K562 (cell line): ENCODE results near the gene ZC3H7B. TPM values are rescaled to one million over a fixed set of nuclear protein-coding genes. Genes with fewer than 3 reads are reported as not detected.

Source experiments
- NFRKB ChIP-seq: fragments of 450-650 bp; IDR thresholded peaks from 2 replicates; pipeline ENCODE4 v1.6.1; 2016; ENCODE audit warnings: low read depth
- polyA plus RNA-seq, 8 experiments: library from polyadenylated mRNA; depleted of rRNA in 4 of 8; stranded (reverse) in 5 of 8; unstranded in 3 of 8; fragments of >200 nt; fragmentation: Nextera tagmentation in 2 of 8; fragmentation: Illumina TruSeq in 1 of 8; extraction: Ambion mirVana in 2 of 8; extraction: Trizol in 1 of 8; gene quantifications; 2 replicates each; pipeline versions ENCODE4 v1.2.1 to v1.2.3, GENCODE V29; 2011 to 2014; ENCODE audit warnings: inconsistent platforms in 1 of 8, missing spikeins in 1 of 8
- total RNA-seq, 7 experiments: library from RNA; depleted of rRNA in 6 of 7; stranded (reverse); fragments of >200 nt in 6 of 7; fragmentation: Illumina TruSeq in 2 of 7; extraction: Trizol in 2 of 7; gene quantifications; 2 replicates each; pipeline versions ENCODE4 v1.2.1 to v1.2.3, GENCODE V29; 2011 to 2021; ENCODE audit warnings: low replicate concordance in 1 of 7
- TF ChIP-seq, protein P1 (sequence below): fragments of 450-650 bp; IDR thresholded peaks from 2 replicates; pipeline ENCODE4 v1.6.1; 2016; ENCODE audit warnings: mild to moderate bottlenecking, moderate library complexity
- TF ChIP-seq, protein P2 (sequence below): fragments of 250-450 bp; sonication (Bioruptor Pico); IDR thresholded peaks from 2 replicates; pipeline ENCODE4 v1.4.0; 2020

The ZC3H7B gene
- total and polyA plus RNA-seq, 9 of the 15 experiments (the other 6 are each of a cell fraction or from before 2014, with no cell fraction given) = 0.07 to 49.8 (median 26.8) TPM

- TF ChIP-seq, protein P1, sequence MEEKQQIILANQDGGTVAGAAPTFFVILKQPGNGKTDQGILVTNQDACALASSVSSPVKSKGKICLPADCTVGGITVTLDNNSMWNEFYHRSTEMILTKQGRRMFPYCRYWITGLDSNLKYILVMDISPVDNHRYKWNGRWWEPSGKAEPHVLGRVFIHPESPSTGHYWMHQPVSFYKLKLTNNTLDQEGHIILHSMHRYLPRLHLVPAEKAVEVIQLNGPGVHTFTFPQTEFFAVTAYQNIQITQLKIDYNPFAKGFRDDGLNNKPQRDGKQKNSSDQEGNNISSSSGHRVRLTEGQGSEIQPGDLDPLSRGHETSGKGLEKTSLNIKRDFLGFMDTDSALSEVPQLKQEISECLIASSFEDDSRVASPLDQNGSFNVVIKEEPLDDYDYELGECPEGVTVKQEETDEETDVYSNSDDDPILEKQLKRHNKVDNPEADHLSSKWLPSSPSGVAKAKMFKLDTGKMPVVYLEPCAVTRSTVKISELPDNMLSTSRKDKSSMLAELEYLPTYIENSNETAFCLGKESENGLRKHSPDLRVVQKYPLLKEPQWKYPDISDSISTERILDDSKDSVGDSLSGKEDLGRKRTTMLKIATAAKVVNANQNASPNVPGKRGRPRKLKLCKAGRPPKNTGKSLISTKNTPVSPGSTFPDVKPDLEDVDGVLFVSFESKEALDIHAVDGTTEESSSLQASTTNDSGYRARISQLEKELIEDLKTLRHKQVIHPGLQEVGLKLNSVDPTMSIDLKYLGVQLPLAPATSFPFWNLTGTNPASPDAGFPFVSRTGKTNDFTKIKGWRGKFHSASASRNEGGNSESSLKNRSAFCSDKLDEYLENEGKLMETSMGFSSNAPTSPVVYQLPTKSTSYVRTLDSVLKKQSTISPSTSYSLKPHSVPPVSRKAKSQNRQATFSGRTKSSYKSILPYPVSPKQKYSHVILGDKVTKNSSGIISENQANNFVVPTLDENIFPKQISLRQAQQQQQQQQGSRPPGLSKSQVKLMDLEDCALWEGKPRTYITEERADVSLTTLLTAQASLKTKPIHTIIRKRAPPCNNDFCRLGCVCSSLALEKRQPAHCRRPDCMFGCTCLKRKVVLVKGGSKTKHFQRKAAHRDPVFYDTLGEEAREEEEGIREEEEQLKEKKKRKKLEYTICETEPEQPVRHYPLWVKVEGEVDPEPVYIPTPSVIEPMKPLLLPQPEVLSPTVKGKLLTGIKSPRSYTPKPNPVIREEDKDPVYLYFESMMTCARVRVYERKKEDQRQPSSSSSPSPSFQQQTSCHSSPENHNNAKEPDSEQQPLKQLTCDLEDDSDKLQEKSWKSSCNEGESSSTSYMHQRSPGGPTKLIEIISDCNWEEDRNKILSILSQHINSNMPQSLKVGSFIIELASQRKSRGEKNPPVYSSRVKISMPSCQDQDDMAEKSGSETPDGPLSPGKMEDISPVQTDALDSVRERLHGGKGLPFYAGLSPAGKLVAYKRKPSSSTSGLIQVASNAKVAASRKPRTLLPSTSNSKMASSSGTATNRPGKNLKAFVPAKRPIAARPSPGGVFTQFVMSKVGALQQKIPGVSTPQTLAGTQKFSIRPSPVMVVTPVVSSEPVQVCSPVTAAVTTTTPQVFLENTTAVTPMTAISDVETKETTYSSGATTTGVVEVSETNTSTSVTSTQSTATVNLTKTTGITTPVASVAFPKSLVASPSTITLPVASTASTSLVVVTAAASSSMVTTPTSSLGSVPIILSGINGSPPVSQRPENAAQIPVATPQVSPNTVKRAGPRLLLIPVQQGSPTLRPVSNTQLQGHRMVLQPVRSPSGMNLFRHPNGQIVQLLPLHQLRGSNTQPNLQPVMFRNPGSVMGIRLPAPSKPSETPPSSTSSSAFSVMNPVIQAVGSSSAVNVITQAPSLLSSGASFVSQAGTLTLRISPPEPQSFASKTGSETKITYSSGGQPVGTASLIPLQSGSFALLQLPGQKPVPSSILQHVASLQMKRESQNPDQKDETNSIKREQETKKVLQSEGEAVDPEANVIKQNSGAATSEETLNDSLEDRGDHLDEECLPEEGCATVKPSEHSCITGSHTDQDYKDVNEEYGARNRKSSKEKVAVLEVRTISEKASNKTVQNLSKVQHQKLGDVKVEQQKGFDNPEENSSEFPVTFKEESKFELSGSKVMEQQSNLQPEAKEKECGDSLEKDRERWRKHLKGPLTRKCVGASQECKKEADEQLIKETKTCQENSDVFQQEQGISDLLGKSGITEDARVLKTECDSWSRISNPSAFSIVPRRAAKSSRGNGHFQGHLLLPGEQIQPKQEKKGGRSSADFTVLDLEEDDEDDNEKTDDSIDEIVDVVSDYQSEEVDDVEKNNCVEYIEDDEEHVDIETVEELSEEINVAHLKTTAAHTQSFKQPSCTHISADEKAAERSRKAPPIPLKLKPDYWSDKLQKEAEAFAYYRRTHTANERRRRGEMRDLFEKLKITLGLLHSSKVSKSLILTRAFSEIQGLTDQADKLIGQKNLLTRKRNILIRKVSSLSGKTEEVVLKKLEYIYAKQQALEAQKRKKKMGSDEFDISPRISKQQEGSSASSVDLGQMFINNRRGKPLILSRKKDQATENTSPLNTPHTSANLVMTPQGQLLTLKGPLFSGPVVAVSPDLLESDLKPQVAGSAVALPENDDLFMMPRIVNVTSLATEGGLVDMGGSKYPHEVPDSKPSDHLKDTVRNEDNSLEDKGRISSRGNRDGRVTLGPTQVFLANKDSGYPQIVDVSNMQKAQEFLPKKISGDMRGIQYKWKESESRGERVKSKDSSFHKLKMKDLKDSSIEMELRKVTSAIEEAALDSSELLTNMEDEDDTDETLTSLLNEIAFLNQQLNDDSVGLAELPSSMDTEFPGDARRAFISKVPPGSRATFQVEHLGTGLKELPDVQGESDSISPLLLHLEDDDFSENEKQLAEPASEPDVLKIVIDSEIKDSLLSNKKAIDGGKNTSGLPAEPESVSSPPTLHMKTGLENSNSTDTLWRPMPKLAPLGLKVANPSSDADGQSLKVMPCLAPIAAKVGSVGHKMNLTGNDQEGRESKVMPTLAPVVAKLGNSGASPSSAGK = no peak
- TF ChIP-seq NFRKB = no peak
- TF ChIP-seq, protein P2, sequence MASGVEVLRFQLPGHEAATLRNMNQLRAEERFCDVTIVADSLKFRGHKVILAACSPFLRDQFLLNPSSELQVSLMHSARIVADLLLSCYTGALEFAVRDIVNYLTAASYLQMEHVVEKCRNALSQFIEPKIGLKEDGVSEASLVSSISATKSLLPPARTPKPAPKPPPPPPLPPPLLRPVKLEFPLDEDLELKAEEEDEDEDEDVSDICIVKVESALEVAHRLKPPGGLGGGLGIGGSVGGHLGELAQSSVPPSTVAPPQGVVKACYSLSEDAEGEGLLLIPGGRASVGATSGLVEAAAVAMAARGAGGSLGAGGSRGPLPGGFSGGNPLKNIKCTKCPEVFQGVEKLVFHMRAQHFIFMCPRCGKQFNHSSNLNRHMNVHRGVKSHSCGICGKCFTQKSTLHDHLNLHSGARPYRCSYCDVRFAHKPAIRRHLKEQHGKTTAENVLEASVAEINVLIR (CRISPR knock-in tag) = no peak
Measured at GRCh38 chr22:41403532-41404318, 102.4 kb downstream of the ZC3H7B start (continued).
